K562 (cell line): Measurements from ENCODE around the gene OOSP1. TPM values are rescaled to one million over a fixed set of nuclear protein-coding genes. Genes with fewer than 3 reads are reported as not detected.

ENCODE experiments used
- RFX5 ChIP-seq: IDR thresholded peaks from 2 replicates; pipeline ENCODE4 v1.6.1; 2011; ENCODE audit warnings: low read depth, mild to moderate bottlenecking, improper control_type of control experiment, low read length
- ZBTB40 ChIP-seq, 2 experiments: fragments of 450-650 bp in 1 of 2; sonication (generic) in 1 of 2; formaldehyde crosslinking in 1 of 2; IDR thresholded peaks; 2 replicates each; pipeline versions ENCODE4 v1.7.1 to v1.9.0; 2016 to 2022; ENCODE audit warnings: inconsistent platforms in 1 of 2, mild to moderate bottlenecking in 1 of 2, missing genetic modification reagents in 1 of 2
- ZNF408 ChIP-seq: fragments of 250-450 bp; sonication (Bioruptor Pico); IDR thresholded peaks from 2 replicates; pipeline ENCODE4 v1.4.0; 2020; ENCODE audit warnings: low read depth, mild to moderate bottlenecking, moderate library complexity
- ZNF512 ChIP-seq: IDR thresholded peaks from 2 replicates; pipeline ENCODE4 v1.6.1; 2016; ENCODE audit warnings: missing genetic modification characterization, missing compliant biosample characterization
- polyA plus RNA-seq, 8 experiments: library from polyadenylated mRNA; depleted of rRNA in 4 of 8; stranded (reverse) in 5 of 8; unstranded in 3 of 8; fragments of >200 nt; fragmentation: Nextera tagmentation in 2 of 8; fragmentation: Illumina TruSeq in 1 of 8; extraction: Ambion mirVana in 2 of 8; extraction: Trizol in 1 of 8; gene quantifications; 2 replicates each; pipeline versions ENCODE4 v1.2.1 to v1.2.3, GENCODE V29; 2011 to 2014; ENCODE audit warnings: inconsistent platforms in 1 of 8, missing spikeins in 1 of 8
- total RNA-seq, 7 experiments: library from RNA; depleted of rRNA in 6 of 7; stranded (reverse); fragments of >200 nt in 6 of 7; fragmentation: Illumina TruSeq in 2 of 7; extraction: Trizol in 2 of 7; gene quantifications; 2 replicates each; pipeline versions ENCODE4 v1.2.1 to v1.2.3, GENCODE V29; 2011 to 2021; ENCODE audit warnings: low replicate concordance in 1 of 7

OOSP1 gene
- total and polyA plus RNA-seq, 9 of the 15 experiments (the other 6 are each of a cell fraction or from before 2014, with no cell fraction given): 0.14 to 3.0 (median 0.61) TPM

GRCh38 chr11:59939482-59939881, 1.2 kb downstream of the OOSP1 start (continued):
- TF ChIP-seq ZBTB40 (IDR thresholded peaks at IDR 0.05): peak; percentile 23; the same call in 1 of the 2 replicates
- TF ChIP-seq ZBTB40 (CRISPR knock-in tag; IDR thresholded peaks at IDR 0.05): no peak
- peak; percentile 97 for TF ChIP-seq ZNF512 (tag)
- no peak for TF ChIP-seq ZNF408 (CRISPR knock-in tag)
- TF ChIP-seq RFX5: no peak
